WTC11 (cell line): ENCODE data around the gene DDR2.

Experiments
- ATF3 ChIP-seq: sonication (generic); formaldehyde crosslinking; conservative IDR thresholded peaks from 2 replicates; pipeline ENCODE4 v1.8.1; 2022; ENCODE audit warnings: mild to moderate bottlenecking, missing genetic modification reagents
- CTCF ChIP-seq: fragments of 200-600 bp; IDR thresholded peaks from 2 replicates; pipeline ENCODE4 v1.8.0; 2022; ENCODE audit warnings: antibody characterized with exemption
- ESRRA ChIP-seq: sonication (generic); formaldehyde crosslinking; IDR thresholded peaks from 2 replicates; pipeline ENCODE4 v1.8.1; 2022; ENCODE audit warnings: mild to moderate bottlenecking, missing genetic modification reagents, borderline replicate concordance
- FOXJ3 ChIP-seq: sonication (generic); formaldehyde crosslinking; IDR thresholded peaks from 2 replicates; pipeline ENCODE4 v1.9.0; 2021; ENCODE audit warnings: missing genetic modification reagents, mild to moderate bottlenecking, borderline replicate concordance
- GABPB1 ChIP-seq: sonication (generic); formaldehyde crosslinking; IDR thresholded peaks from 2 replicates; pipeline ENCODE4 v1.8.1; 2023; ENCODE audit warnings: mild to moderate bottlenecking, missing genetic modification reagents
- JAZF1 ChIP-seq: fragments of 250-450 bp; sonication (Bioruptor Pico); IDR thresholded peaks from 2 replicates; pipeline ENCODE4 v1.9.0; 2021; ENCODE audit warnings: moderate library complexity, mild to moderate bottlenecking, inconsistent platforms
- NFYB ChIP-seq: sonication (generic); formaldehyde crosslinking; conservative IDR thresholded peaks from 2 replicates; pipeline ENCODE4 v1.8.0; 2022; ENCODE audit warnings: low read depth, missing genetic modification reagents
- USF1 ChIP-seq: sonication (generic); formaldehyde crosslinking; IDR thresholded peaks from 2 replicates; pipeline ENCODE4 v1.8.0; 2022; ENCODE audit warnings: mild to moderate bottlenecking, missing genetic modification reagents
- USF2 ChIP-seq: sonication (generic); formaldehyde crosslinking; IDR thresholded peaks from 2 replicates; pipeline ENCODE4 v1.8.1; 2023; ENCODE audit warnings: mild to moderate bottlenecking, missing genetic modification reagents, moderate library complexity
- ZNF396 ChIP-seq: fragments of 250-450 bp; sonication (Bioruptor Pico); IDR thresholded peaks from 2 replicates; pipeline ENCODE4 v1.8.0; 2021; ENCODE audit warnings: mild to moderate bottlenecking, moderate library complexity, borderline replicate concordance

GRCh38 chr1:162649583-162649982 lies 17.3 kb downstream of the DDR2 start:
- TF ChIP-seq ATF3 (CRISPR knock-in tag) (no peak), CTCF (no peak), USF2 (no peak), ESRRA (CRISPR knock-in tag) (no peak), FOXJ3 (CRISPR knock-in tag) (no peak), JAZF1 (no peak), ZNF396 (no peak), USF1 (CRISPR knock-in tag) (no peak), NFYB (CRISPR knock-in tag) (no peak), GABPB1 (CRISPR knock-in tag) (no peak)
